GM10248 (cell line): ENCODE results near the gene SAP30.

Source experiments
- CTCF ChIA-PET: fragments of 300-600 bp; sonication (Branson Sonifier 250); formaldehyde crosslinking; extraction: SDS; loops from one replicate; lab custom pipeline; 2021; ENCODE audit warnings: antibody characterized with exemption; lab: Yijun Ruan, JAX
- POLR2A ChIA-PET: fragments of 350-650 bp; sonication (Branson Sonifier 250); formaldehyde crosslinking; extraction: SDS; loops from one replicate; lab custom pipeline; 2020; ENCODE audit warnings: antibody characterized with exemption; lab: Yijun Ruan, JAX
- DNase-seq: peaks from one replicate; pipeline ENCODE4 v3.0.0; 2012; ENCODE audit errors: extremely low spot score
- CTCF ChIP-seq: IDR thresholded peaks from 2 replicates; pipeline ENCODE4 v1.5.1; 2012; ENCODE audit warnings: mild to moderate bottlenecking, low read depth; ENCODE audit errors: extremely low read depth, missing control alignments, control extremely low read depth

The SAP30 gene

GRCh38 chr4:173397604-173398003 is 26.9 kb downstream of the SAP30 start:
- DNase-seq = no peak
- CTCF ChIA-PET = interaction anchor here (1.0 to 2.2 kb wide), 6 partner anchors 13 to 385 kb away, joined by 3 to 7 read pairs (median 5); no protein-coding TSS in a partner anchor
- TF ChIP-seq CTCF = no peak
- POLR2A ChIA-PET = no interaction called here

GRCh38 chr4:173398220-173398619 is 27.5 kb downstream of the SAP30 start:
- TF ChIP-seq CTCF = no peak
- ChIA-PET POLR2A (no interaction called here), CTCF (interaction anchor here (1.8 to 2.2 kb wide), 3 partner anchors 13 to 79 kb away, joined by 4 to 7 read pairs (median 7); no protein-coding TSS in a partner anchor)
- no peak for DNase-seq

GRCh38 chr4:173398779-173399415 is 28.1 kb downstream of the SAP30 start, which contains the start of gene SCRG1:
SCRG1 (minus strand) TSS chr4:173399116; CDS start chr4:173391414, 7,702 bp downstream.
- DNase-seq = no peak
- ChIA-PET CTCF (interaction anchor here (1.2 kb wide), 3 partner anchors 13 to 19 kb away, joined by 3 to 5 read pairs (median 3); no protein-coding TSS in a partner anchor), POLR2A (no interaction called here)

GRCh38 chr4:173401063-173401462 is 30.3 kb downstream of the SAP30 start:
- no peak for DNase-seq
- no peak for TF ChIP-seq CTCF
- ChIA-PET POLR2A (no interaction called here), CTCF (interaction anchor here (0.7 to 3.1 kb wide), 7 partner anchors 9 to 388 kb away, joined by 3 to 20 read pairs (median 4); no protein-coding TSS in a partner anchor)

More at GRCh38 chr4:173398779-173399415, 28.1 kb downstream of the SAP30 start, which contains the start of gene SCRG1:
- TF ChIP-seq CTCF = no peak

GRCh38 chr4:173403051-173403450 is 32.3 kb downstream of the SAP30 start:
- DNase-seq = no peak
- ChIA-PET CTCF (interaction anchor here (0.8 to 4.1 kb wide), 13 partner anchors 10 to 389 kb away, joined by 3 to 20 read pairs (median 4); no protein-coding TSS in a partner anchor), POLR2A (no interaction called here)
- TF ChIP-seq CTCF = no peak

- DNase-seq = no peak
- ChIA-PET POLR2A (interaction anchor here (0.6 kb wide), 1 partner anchor 34 kb away, joined by 4 read pairs; no protein-coding TSS in a partner anchor), CTCF (interaction anchor here (1.0 to 4.1 kb wide), 7 partner anchors 8 to 103 kb away, joined by 3 to 20 read pairs (median 11); no protein-coding TSS in a partner anchor)
- TF ChIP-seq CTCF = no peak
These were observed 33.6 kb downstream of the SAP30 start for GRCh38 chr4:173404296-173404865.
